Motor neuron (in vitro differentiated cells): Measurements from ENCODE around the gene FBXL20. TPM values are rescaled to one million over a fixed set of nuclear protein-coding genes. Genes with fewer than 3 reads are reported as not detected.

ENCODE experiments used
- ATAC-seq, 8 experiments: fragments of 200-7000 bp; cut with Tn5 transposase; replicated peaks in 6 of 8; 2 replicates each; pipeline ENCODE4 v1.8.0; 2021; ENCODE audit warnings: mild to moderate bottlenecking in 8 of 8, moderate library complexity in 8 of 8
- H3K27ac ChIP-seq, 2 donors: fragments of 250-450 bp; sonication (Bioruptor Pico); 2 replicates each; pipeline ENCODE4 v1.9.0; 2021; ENCODE audit warnings: antibody characterized with exemption in 2 of 2, mild to moderate bottlenecking in 2 of 2, moderate library complexity in 1 of 2
- H3K4me1 ChIP-seq, 2 donors: fragments of 250-450 bp; sonication (Bioruptor Pico); replicated peaks in 1 of 2; 2 replicates each; pipeline ENCODE4 v1.6.1; 2021; ENCODE audit warnings: antibody characterized with exemption in 2 of 2, mild to moderate bottlenecking in 2 of 2, moderate library complexity in 1 of 2
- H3K4me3 ChIP-seq, 5 donors: fragments of 250-450 bp; sonication (Bioruptor Pico); 2 replicates each; pipeline ENCODE4 v1.9.0; 2021; ENCODE audit warnings: antibody characterized with exemption in 5 of 5, mild to moderate bottlenecking in 5 of 5, moderate library complexity in 4 of 5
- WGBS, 10 experiments: fragments of 450-650 bp; shearing (Covaris generic); methylation state at CpG; one replicate each; pipeline ENCODE4 v1.0.0; 2022; 5-methylcytosine and 5-hydroxymethylcytosine counted together
- in situ Hi-C, 9 experiments: fragments of 400-800 bp; cut with MboI; loops; one replicate each; pipeline ENCODE4 v1.15.0; 2021; ENCODE audit warnings: low sequenced_read_pairs in 9 of 9, low pct_unique_long_range_greater_than_20kb in 2 of 9; ENCODE audit not compliant: unreplicated experiment in 9 of 9
- total RNA-seq, 8 experiments: library from RNA; unstranded; fragments of 300-600 nt; gene quantifications; 2 replicates each; pipeline versions ENCODE4 v1.2.3 to v1.2.4, GENCODE V29; 2022

The FBXL20 gene
- total RNA-seq, 8 experiments from 2014 or later: 7.6 to 21.7 (median 14.9) TPM

DNA sequence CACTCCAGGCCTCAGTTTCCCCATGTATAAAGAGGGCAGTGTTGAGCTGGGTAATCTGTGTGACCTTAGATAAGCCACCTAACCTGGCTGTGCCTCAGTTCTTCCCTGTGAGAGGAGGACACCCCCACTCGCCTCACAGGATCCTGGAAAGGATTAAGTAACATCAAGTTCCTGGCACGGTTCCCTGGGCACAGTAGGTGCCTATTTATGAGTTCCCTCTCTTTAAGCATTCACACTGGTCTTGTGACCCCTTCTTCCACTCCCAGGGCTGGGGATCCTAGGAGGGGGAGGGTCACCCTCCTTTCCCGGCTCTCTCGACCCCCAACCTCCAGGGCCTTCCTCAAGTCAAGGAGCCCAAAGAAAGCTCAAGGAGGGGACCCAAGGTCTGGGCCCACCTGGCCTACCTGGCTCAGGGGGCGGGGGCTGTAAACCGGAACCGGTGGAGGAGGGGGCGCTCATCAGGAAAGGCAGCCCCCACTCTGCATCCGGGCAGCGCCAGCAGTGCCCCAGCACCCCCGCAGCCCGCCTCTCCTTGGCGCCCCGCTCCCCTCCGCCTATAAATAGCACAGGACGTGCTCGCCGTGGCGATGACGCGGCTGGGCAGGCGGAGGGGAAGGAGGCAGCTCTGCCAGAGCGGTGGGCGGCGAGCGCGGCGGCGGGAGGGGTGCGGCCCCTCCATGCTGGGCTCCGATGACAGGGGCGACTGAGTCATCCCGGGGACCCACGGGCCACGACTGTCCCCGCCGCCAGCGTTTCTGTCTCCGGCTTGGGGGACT, 191.9 kb downstream of the FBXL20 start:
- peak overlapping the region in 3 of 5 donors; percentile 10 to 20 (median 13) for H3K4me3 ChIP-seq
- peak; percentile 24 to 91 (median 84) for ATAC-seq
- in situ Hi-C loops: no loop called here
- H3K4me1 ChIP-seq: peaks cover 9 to 10% of the 10 kb centered on the region in 2 donors
- H3K27ac ChIP-seq: no peak overlapping the region
- 20 to 100% (median 62%) methylated on average over 1 to 2 of the region's 39 CpGs; no CpG with 5 or more reads in 6 of the 10 experiments for WGBS, 10 experiments

DNA sequence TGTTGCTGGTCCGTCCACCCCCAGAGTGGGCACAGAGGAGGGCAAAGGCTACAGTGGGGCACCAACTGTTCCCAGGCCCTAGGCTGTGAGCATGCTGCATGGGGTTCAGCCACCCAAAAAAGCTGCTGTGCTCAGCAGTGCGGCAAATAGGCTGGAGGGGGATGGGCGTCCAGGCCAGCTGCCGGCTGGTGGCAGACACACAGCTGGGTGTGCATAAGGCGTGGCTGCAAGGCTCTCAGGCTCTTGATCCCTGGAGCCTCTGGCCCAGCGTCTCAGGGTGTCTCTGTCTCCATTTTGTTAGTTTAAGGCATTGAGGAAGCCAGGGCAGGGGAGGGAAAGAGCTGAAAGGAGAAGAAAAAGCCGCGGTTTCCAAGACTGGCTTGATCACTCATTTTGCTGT, 192.5 kb downstream of the FBXL20 start:
- ATAC-seq: peak in 5 of 8 experiments; percentile 3 to 37 (median 7)
- Histone ChIP-seq H3K4me1 (peaks cover 9 to 10% of the 10 kb centered on the region in 2 donors), H3K4me3 (no peak overlapping the region), H3K27ac (no peak overlapping the region)
- in situ Hi-C loops: no loop called here
- WGBS, 10 experiments: 15 to 100% (median 24%) methylated on average over 1 to 3 of the region's 8 CpGs; no CpG with 5 or more reads in 6 of the 10 experiments

DNA sequence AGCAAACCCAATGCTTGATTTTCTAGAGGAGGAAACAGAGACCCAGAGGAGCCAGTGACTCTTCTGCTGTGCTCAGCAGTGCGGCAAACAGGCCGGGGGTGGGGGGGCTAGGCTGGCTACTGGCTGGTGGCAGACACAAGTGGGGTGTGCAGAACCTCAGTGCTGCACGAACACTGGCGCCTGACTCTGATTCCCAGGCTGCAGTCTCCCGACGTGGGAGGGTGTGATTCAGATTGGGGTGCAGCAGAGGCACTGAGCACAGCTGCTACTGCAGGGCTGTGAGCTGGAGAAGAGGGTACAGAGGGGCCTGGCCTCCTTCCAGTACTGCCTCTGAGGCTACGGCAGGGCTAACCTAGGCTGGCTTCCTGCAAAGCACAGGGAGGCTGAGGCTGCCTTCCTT, 193.3 kb downstream of the FBXL20 start:
- no peak overlapping the region for H3K4me3 ChIP-seq
- in situ Hi-C loops: no loop called here
- peak in 2 of 8 experiments; percentile 5 to 9 for ATAC-seq
- H3K27ac ChIP-seq: no peak overlapping the region
- H3K4me1 ChIP-seq: peaks cover 9 to 10% of the 10 kb centered on the region in 2 donors
- WGBS, 10 experiments: 50 to 80% (median 70%) methylated on average over 1 to 2 of the region's 7 CpGs; no CpG with 5 or more reads in 6 of the 10 experiments

DNA sequence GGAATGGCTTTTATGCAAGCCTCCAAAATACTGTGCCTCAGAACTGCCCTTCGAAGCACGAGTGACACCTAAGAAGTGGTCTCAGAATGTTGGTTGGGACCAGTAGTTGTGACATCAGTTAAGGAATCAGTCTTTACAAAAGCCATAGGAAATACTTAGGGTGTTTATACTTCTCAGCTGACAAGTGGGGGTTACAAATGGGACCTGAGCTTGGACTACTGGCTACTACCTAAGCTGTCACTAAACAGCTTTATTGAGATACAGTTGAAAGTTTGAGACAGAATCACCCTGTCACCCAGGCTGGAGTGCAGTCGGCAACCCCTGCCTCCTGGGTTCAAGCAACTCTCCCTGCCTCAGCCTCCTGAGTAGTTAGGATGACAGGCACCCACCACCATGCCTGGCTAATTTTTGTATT, 196.3 kb downstream of the FBXL20 start:
- no peak overlapping the region for H3K27ac ChIP-seq
- WGBS, 10 experiments: 77 to 100% (median 97%) methylated on average over 1 to 3 of the region's 3 CpGs; no CpG with 5 or more reads in 4 of the 10 experiments

DNA sequence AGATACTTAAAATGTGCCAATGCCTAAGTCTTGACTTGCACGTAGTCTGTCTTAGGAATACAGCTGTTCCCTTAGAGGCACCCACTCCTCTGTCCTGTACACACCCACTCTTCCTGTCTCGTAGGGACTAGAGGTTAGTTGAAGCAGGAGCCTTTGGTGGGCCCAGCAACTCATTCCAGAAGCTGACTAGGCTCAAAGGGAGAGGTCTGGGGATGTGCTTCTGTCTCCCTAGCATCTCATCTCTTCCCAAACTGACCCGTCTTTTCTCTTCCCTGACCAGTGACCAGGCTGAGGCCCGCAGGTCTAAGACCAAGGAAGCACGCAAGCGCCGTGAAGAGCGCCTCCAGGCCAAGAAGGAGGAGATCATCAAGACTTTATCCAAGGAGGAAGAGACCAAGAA, 197.2 kb downstream of the FBXL20 start:
- H3K27ac ChIP-seq: no peak overlapping the region
- H3K4me1 ChIP-seq: peaks cover 10 to 12% of the 10 kb centered on the region in 2 donors
- no peak for ATAC-seq
- in situ Hi-C loops: no loop called here
- WGBS, 10 experiments: 71 to 100% (median 88%) methylated on average over 1 to 7 of the region's 8 CpGs; no CpG with 5 or more reads in 2 of the 10 experiments
- no peak overlapping the region for H3K4me3 ChIP-seq

More for the DNA sequence above, 196.3 kb downstream of the FBXL20 start:
- Histone ChIP-seq H3K4me3 (no peak overlapping the region), H3K4me1 (peaks cover 15 to 19% of the 10 kb centered on the region in 2 donors)
- peak in 1 of 8 experiments; percentile 1 for ATAC-seq
- in situ Hi-C loops: no loop called here

Other genes starting within 250 kb of the FBXL20 start
- 1 to 10 TPM in 4 of 8 experiments, under 1 TPM in 4; 0.37 to 4.3 (median 0.93) TPM for gene PLXDC1, start 250.0 kb downstream of the FBXL20 start, total RNA-seq
- gene ARL5C, start 235.5 kb downstream of the FBXL20 start, total RNA-seq: under 1 TPM in 6 of 8 experiments, not detected in 2; 0.07 to 0.66 (median 0.23) TPM
- 10 to 100 TPM in 5 of 8 experiments, 1 to 10 TPM in 3; 1.9 to 19.3 (median 16.0) TPM for gene CACNB1, start 204.0 kb downstream of the FBXL20 start, total RNA-seq
- gene RPL19, start 201.3 kb downstream of the FBXL20 start, total RNA-seq: 1,000 to 10,000 TPM; 2,038 to 3,335 (median 2,760) TPM
- gene STAC2, start 175.7 kb downstream of the FBXL20 start, total RNA-seq: 1 to 10 TPM in 3 of 8 experiments, under 1 TPM in 5; 0.20 to 4.5 (median 0.84) TPM
- 10 to 100 TPM; 20.1 to 54.8 (median 28.2) TPM for gene MED1, start 49.6 kb upstream of the FBXL20 start, total RNA-seq
- gene CDK12, start 59.9 kb upstream of the FBXL20 start, total RNA-seq: 10 to 100 TPM; 21.7 to 82.3 (median 32.2) TPM
- gene NEUROD2, start 206.3 kb upstream of the FBXL20 start, total RNA-seq: under 1 TPM; 0.05 to 1.00 (median 0.13) TPM
- 1 to 10 TPM in 4 of 8 experiments, under 1 TPM in 4; 0.38 to 7.8 (median 0.91) TPM for gene PPP1R1B, start 225.3 kb upstream of the FBXL20 start, total RNA-seq
- 10 to 100 TPM; 22.8 to 39.8 (median 29.6) TPM for gene STARD3, start 235.5 kb upstream of the FBXL20 start, total RNA-seq